T-cell (primary cell): ENCODE results near the gene VPS33A. TPM values are rescaled to one million over a fixed set of nuclear protein-coding genes. Genes with fewer than 3 reads are reported as not detected.
A peak's percentile ranks its signal among the peaks of the same experiment; 100 is the strongest.
"Not testable (repeated sequence)": the region's sequence is repeated elsewhere in the genome, so short reads cannot be mapped to it uniquely, and the experiment has no call there.

Source experiments
- ATAC-seq, 4 experiments: fragments of 200-7000 bp in 3 of 4; fragments of 150-1000 bp in 1 of 4; cut with Tn5 transposase; replicated peaks in 1 of 4; 1 replicate in 3 of 4; 2 replicates in 1 of 4; pipeline ENCODE4 v1.10.0; 2021; ENCODE audit warnings: moderate library complexity in 3 of 4, mild to moderate bottlenecking in 2 of 4, moderate number of reproducible peaks in 1 of 4
- CTCF ChIA-PET, 2 donors: fragments of 300-600 bp; sonication (Branson Sonifier 250); formaldehyde crosslinking; loops; one replicate each; lab custom pipeline; 2022; ENCODE audit warnings: antibody characterized with exemption in 2 of 2; lab: Charles Lee
- POLR2A ChIA-PET, 2 donors: fragments of 300-600 bp; sonication (Branson Sonifier 250); formaldehyde crosslinking; loops; one replicate each; lab custom pipeline; 2022; ENCODE audit warnings: antibody characterized with exemption in 2 of 2; lab: Charles Lee
- DNase-seq, 35 experiments: peaks; one replicate each; pipeline versions ENCODE4 v3.0.0 to v3.0.0-alpha.2; 2013 to 2023
- H3K27ac ChIP-seq: one replicate; pipeline ENCODE4 v1.5.1; 2013; ENCODE audit warnings: low read length
- H3K27me3 ChIP-seq, 2 experiments: replicated peaks in 1 of 2; 1 replicate in 1 of 2; 2 replicates in 1 of 2; pipeline versions ENCODE4 v1.6.1 to v1.7.0; 2013; ENCODE audit warnings: low read length in 1 of 2, mixed read lengths in 1 of 2; ENCODE audit not compliant: control insufficient read depth in 2 of 2, insufficient read depth in 2 of 2; ENCODE audit errors: extremely low read depth in 1 of 2
- H3K36me3 ChIP-seq, 2 donors: 1 replicate in 1 of 2; 2 replicates in 1 of 2; pipeline versions ENCODE4 v1.6.1 to v1.7.0; 2013; ENCODE audit warnings: low read length in 1 of 2; ENCODE audit not compliant: control insufficient read depth in 2 of 2, insufficient read depth in 1 of 2; ENCODE audit errors: extremely low read depth in 1 of 2
- H3K4me1 ChIP-seq, 2 experiments: 1 replicate in 1 of 2; 2 replicates in 1 of 2; pipeline versions ENCODE4 v1.6.1 to v1.7.0; 2013; ENCODE audit warnings: low read length in 2 of 2, mixed read lengths in 1 of 2; ENCODE audit not compliant: insufficient read depth in 2 of 2, control insufficient read depth in 1 of 2; ENCODE audit errors: extremely low read depth in 1 of 2
- H3K4me3 ChIP-seq, 2 donors: 1 replicate in 1 of 2; 2 replicates in 1 of 2; pipeline versions ENCODE4 v1.5.1 to v1.7.0; 2013; ENCODE audit warnings: mild to moderate bottlenecking in 2 of 2, low read length in 1 of 2, moderate library complexity in 1 of 2; ENCODE audit not compliant: control insufficient read depth in 1 of 2; ENCODE audit errors: extremely low read depth in 1 of 2
- H3K9me3 ChIP-seq: 2 replicates; pipeline ENCODE4 v1.7.0; 2013
- H3K27ac Mint-ChIP-seq, 2 donors: one replicate each; pipeline ENCODE4 v1.8.0; 2020 to 2021; ENCODE audit warnings: mild to moderate bottlenecking in 2 of 2, mixed read lengths in 2 of 2
- H3K27me3 Mint-ChIP-seq, 2 donors: one replicate each; pipeline ENCODE4 v1.8.0; 2021 to 2022; ENCODE audit warnings: mixed read lengths in 2 of 2
- H3K36me3 Mint-ChIP-seq: one replicate; pipeline ENCODE4 v1.8.0; 2021; ENCODE audit warnings: mixed read lengths
- H3K4me1 Mint-ChIP-seq, 3 donors: one replicate each; pipeline ENCODE4 v1.8.0; 2020 to 2022; ENCODE audit warnings: mixed read lengths in 3 of 3, mild to moderate bottlenecking in 1 of 3
- H3K4me3 Mint-ChIP-seq, 3 donors: one replicate each; pipeline ENCODE4 v1.8.0; 2020 to 2022; ENCODE audit warnings: mild to moderate bottlenecking in 3 of 3, mixed read lengths in 3 of 3, moderate library complexity in 3 of 3
- H3K9me3 Mint-ChIP-seq, 3 donors: one replicate each; pipeline ENCODE4 v1.8.0; 2020 to 2022; ENCODE audit warnings: mixed read lengths in 3 of 3
- WGBS: methylation state at CpG from one replicate; pipeline ENCODE4 v1.1.5; 2013; ENCODE audit warnings: missing lambda C conversion rate; ENCODE audit not compliant: insufficient coverage; 5-methylcytosine and 5-hydroxymethylcytosine counted together
- total RNA-seq, 35 experiments: library from RNA in 6 of 35; stranded (reverse) in 6 of 35; fragments of 120-200 nt in 1 of 35; gene quantifications; one replicate each; pipeline versions ENCODE4 v1.2.1 to v1.2.4 and lab custom pipeline; 2013 to 2026

The VPS33A gene
- total RNA-seq, 5 donors from 2014 or later (not counting 1 experiment from before 2014, with no cell fraction given), result 22.7 to 35.0 (median 29.5) TPM

DNA sequence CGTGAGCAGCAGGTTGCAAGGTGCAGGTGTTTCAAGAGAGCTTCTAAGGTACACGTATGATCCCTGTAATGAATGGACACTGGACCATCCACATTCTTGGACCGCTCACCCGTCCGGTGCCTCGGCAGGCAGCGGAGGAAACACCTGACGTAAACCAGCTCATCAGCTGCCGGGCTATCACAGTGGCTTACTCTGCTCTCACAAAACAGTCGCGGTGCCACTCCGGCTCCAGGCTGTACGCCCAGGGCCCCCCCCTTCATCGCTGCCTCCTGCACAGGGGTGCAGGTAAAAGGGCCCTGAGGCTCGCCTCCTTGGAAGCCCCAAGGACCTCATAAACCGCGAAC is 436 bp downstream of the VPS33A start:
- peaks cover 18 to 41% (median 35%) of the 10 kb centered on the region in 3 donors for H3K4me1 Mint-ChIP-seq
- Histone ChIP-seq H3K27ac (peak overlapping the region; percentile 94), H3K27me3 (no peaks in the 10 kb centered on the region), H3K4me1 (peaks cover 4 to 22% of the 10 kb centered on the region in 2 experiments), H3K9me3 (no peaks in the 10 kb centered on the region), H3K36me3 (peaks cover 10 to 29% of the 10 kb centered on the region in 2 donors), H3K4me3 (peak overlapping the region; percentile 85 to 99)
- ChIA-PET CTCF (interaction anchor here in 1 of 2 donors (1.1 to 2.2 kb wide), 3 partner anchors 21 to 472 kb away, joined by 3 to 30 read pairs (median 28); partner anchors contain the start of genes DIABLO and RHOF), POLR2A (interaction anchor here in 1 of 2 donors (1.2 kb wide), 1 partner anchor 21 kb away, joined by 3 read pairs; no protein-coding TSS in a partner anchor)
- H3K27ac Mint-ChIP-seq, result peak overlapping the region; percentile 99
- no peaks in the 10 kb centered on the region for H3K9me3 Mint-ChIP-seq
- DNase-seq, result peak in 20 of 35 experiments; percentile 11 to 65 (median 44)
- WGBS, result under 1% methylated on average over 16 of the region's 17 CpGs
- peak overlapping the region; percentile 92 to 97 (median 95) for H3K4me3 Mint-ChIP-seq
- peaks cover 0 to 3% of the 10 kb centered on the region in 2 donors for H3K27me3 Mint-ChIP-seq
- H3K36me3 Mint-ChIP-seq, result peaks cover 20% of the 10 kb centered on the region
- ATAC-seq, result peak; percentile 51 to 68 (median 66)

DNA sequence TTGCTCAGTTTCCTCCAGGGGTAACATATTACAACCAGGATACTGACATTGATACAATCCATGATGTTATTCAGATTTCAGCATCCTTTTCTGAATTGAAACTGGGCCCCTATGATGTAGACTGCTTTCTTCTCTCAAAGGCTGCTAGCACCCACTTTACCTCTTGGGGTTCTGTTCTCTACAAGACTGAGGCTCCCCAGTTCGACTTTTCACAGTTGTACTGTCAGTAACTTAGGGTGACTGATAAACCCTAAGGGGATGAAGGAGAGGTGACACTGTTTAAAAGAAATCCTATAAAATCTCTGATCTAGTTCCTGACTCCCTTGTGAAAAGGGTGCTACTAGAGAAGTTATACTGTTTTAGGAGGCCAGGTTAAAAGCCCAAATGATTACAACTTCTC is 818 bp downstream of the VPS33A start:
- DNase-seq, result peak in 16 of 35 experiments; percentile 3 to 56 (median 16)
- peak overlapping the region; percentile 99 for H3K27ac Mint-ChIP-seq
- Histone ChIP-seq H3K4me1 (peaks cover 4 to 22% of the 10 kb centered on the region in 2 experiments), H3K9me3 (no peaks in the 10 kb centered on the region), H3K27me3 (no peaks in the 10 kb centered on the region), H3K36me3 (peaks cover 10 to 31% of the 10 kb centered on the region in 2 donors), H3K4me3 (peak overlapping the region; percentile 85 to 99), H3K27ac (peak overlapping the region; percentile 94)
- ChIA-PET CTCF (interaction anchor here in 1 of 2 donors (2.2 kb wide), 1 partner anchor 39 kb away, joined by 28 read pairs; the partner anchor contains the start of gene DIABLO), POLR2A (interaction anchor here in 1 of 2 donors (1.2 kb wide), 1 partner anchor 20 kb away, joined by 3 read pairs; no protein-coding TSS in a partner anchor)
- H3K27me3 Mint-ChIP-seq, result peaks cover 0 to 3% of the 10 kb centered on the region in 2 donors
- H3K36me3 Mint-ChIP-seq, result peaks cover 22% of the 10 kb centered on the region
- WGBS, result no CpG with 5 or more reads among the region's 1 CpG
- peak; percentile 12 to 37 (median 24) for ATAC-seq
- peak overlapping the region; percentile 92 to 97 (median 95) for H3K4me3 Mint-ChIP-seq
- H3K9me3 Mint-ChIP-seq, result no peaks in the 10 kb centered on the region
- peaks cover 18 to 43% (median 35%) of the 10 kb centered on the region in 3 donors for H3K4me1 Mint-ChIP-seq

DNA sequence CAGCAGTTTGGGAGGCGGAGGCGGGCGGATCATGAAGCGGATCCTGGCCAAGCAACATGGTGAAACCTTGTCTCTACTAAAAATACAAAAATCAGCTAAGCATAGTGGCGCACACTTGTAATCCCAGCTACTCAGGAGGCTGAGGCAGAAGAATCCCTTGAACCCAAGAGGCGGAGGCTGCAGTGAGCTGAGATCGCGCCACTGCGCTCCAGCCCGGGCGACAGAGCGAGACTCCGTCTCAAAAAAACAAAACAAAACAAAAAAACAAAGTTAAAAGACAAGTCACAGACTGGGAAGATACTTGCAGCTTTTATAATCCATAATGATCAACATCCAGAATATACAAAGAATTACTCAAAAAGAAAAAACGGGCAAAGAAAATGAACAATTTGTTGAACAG is 5.6 kb downstream of the VPS33A start:
- not testable (repeated sequence) for H3K4me3 ChIP-seq, H3K27ac ChIP-seq, H3K27me3 Mint-ChIP-seq, DNase-seq, H3K4me1 ChIP-seq, H3K9me3 ChIP-seq, H3K4me3 Mint-ChIP-seq, ATAC-seq, H3K27me3 ChIP-seq, H3K9me3 Mint-ChIP-seq, H3K27ac Mint-ChIP-seq
- Mint-ChIP-seq H3K36me3 (peaks cover 47% of the 10 kb centered on the region), H3K4me1 (peaks cover 11 to 43% (median 36%) of the 10 kb centered on the region in 3 donors)
- peaks cover 22 to 73% of the 10 kb centered on the region in 2 donors for H3K36me3 ChIP-seq
- POLR2A ChIA-PET, result interaction anchor here (0.6 kb wide), 2 partner anchors 52 to 1410 kb away, joined by 3 to 13 read pairs; no protein-coding TSS in a partner anchor
- CTCF ChIA-PET, result interaction anchor here in 1 of 2 donors (1.0 kb wide), 1 partner anchor 16 kb away, joined by 3 read pairs; no protein-coding TSS in a partner anchor
- 100% methylated on average over 4 of the region's 14 CpGs for WGBS

DNA sequence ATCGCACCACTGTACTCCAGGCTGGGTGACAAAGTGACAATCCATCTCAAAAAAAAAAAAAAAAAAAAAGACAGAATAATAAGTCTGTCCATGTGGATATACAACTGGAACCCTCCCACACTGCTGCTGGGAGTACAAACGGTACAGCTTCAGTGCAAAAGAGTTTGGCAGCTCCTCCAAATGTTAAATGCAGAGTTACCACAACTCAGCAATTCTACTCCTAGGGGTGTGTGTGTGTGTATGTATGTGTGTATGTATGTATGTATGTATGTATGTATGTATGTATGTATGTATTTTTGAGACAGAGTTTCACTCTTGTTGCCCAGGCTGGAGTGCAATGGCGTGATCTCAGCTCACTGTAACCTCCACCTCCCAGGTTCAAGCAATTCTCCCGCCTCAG is 7.4 kb downstream of the VPS33A start:
- CTCF ChIA-PET, H3K27me3 Mint-ChIP-seq: not testable (repeated sequence)
- peaks cover 52% of the 10 kb centered on the region for H3K36me3 Mint-ChIP-seq

DNA sequence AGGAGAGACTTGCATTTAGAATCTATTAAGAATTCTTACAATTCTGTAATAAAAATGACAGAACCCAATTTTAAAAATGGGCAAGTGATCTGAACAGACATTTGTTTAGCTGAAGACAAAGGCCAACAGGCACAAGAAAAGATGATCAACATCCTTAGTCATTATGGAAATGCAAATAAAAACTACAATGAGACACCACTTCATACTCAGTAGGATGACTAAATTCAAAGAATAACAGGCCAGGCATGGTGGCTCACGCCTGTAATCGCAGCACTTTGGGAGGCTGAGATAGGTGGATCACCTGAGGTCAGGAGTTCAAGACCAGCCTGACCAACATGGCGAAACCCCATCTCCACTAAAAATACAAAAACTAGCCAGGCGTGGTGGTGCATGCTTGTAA is 7.8 kb downstream of the VPS33A start:
- H3K4me3 Mint-ChIP-seq, ATAC-seq, H3K4me1 ChIP-seq, H3K4me3 ChIP-seq, H3K27me3 Mint-ChIP-seq, CTCF ChIA-PET, H3K9me3 ChIP-seq, H3K9me3 Mint-ChIP-seq, H3K27ac ChIP-seq, DNase-seq, H3K27me3 ChIP-seq, H3K27ac Mint-ChIP-seq: not testable (repeated sequence)
- H3K36me3 Mint-ChIP-seq, result peaks cover 49% of the 10 kb centered on the region
- POLR2A ChIA-PET, result interaction anchor here in 1 of 2 donors (0.5 kb wide), 1 partner anchor 19 kb away, joined by 3 read pairs; no protein-coding TSS in a partner anchor
- WGBS, result 100% methylated on average over 2 of the region's 4 CpGs
- peaks cover 7 to 30% (median 22%) of the 10 kb centered on the region in 3 donors for H3K4me1 Mint-ChIP-seq
- peaks cover 29 to 72% of the 10 kb centered on the region in 2 donors for H3K36me3 ChIP-seq

More for the DNA sequence above, 7.4 kb downstream of the VPS33A start:
- not testable (repeated sequence) for ATAC-seq, H3K27ac Mint-ChIP-seq, H3K4me1 ChIP-seq, H3K27me3 ChIP-seq, H3K4me3 Mint-ChIP-seq, H3K4me3 ChIP-seq, H3K9me3 ChIP-seq, H3K9me3 Mint-ChIP-seq, DNase-seq, H3K27ac ChIP-seq
- H3K4me1 Mint-ChIP-seq, result peaks cover 7 to 33% (median 26%) of the 10 kb centered on the region in 3 donors
- POLR2A ChIA-PET, result interaction anchor here in 1 of 2 donors (0.5 kb wide), 1 partner anchor 19 kb away, joined by 3 read pairs; no protein-coding TSS in a partner anchor
- WGBS, result no CpG with 5 or more reads among the region's 4 CpGs
- H3K36me3 ChIP-seq, result peaks cover 29 to 77% of the 10 kb centered on the region in 2 donors

DNA sequence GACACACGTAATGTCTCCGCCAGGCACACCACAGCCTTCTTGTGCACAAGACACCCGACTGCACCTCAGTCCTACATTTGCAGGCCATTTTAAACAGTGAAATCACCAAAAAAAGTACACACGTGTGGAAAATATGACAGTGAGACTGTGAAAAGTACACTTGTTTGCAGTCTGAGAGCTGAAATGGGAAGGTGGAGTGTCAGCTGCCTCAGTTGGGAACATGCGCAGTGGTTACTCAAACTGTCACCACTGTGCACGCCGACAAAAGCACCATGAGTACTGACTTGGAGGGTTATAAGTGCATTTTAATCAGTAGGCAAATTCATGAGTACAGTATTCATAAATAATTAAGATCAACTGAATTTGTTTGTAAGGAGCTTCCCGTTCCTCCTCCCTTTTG is 15.8 kb downstream of the VPS33A start:
- ChIA-PET POLR2A (no interaction called here), CTCF (no interaction called here)
- Mint-ChIP-seq H3K4me3 (no peak overlapping the region), H3K27me3 (no peaks in the 10 kb centered on the region), H3K27ac (no peak overlapping the region), H3K4me1 (peaks cover 6 to 12% (median 6%) of the 10 kb centered on the region in 3 donors), H3K36me3 (peaks cover 34% of the 10 kb centered on the region), H3K9me3 (no peaks in the 10 kb centered on the region)
- Histone ChIP-seq H3K36me3 (peaks cover 9 to 47% of the 10 kb centered on the region in 2 donors), H3K4me1 (peaks cover 0 to 6% of the 10 kb centered on the region in 2 experiments), H3K9me3 (no peaks in the 10 kb centered on the region), H3K27me3 (no peaks in the 10 kb centered on the region), H3K4me3 (no peak overlapping the region), H3K27ac (no peak overlapping the region)
- 97% methylated on average over 4 of the region's 8 CpGs for WGBS
- ATAC-seq, result no peak
- DNase-seq, result no peak
